Peyer's patch (tissue), 4 donors: ENCODE measurements around the gene HTRA3. TPM values are rescaled to one million over a fixed set of nuclear protein-coding genes. Genes with fewer than 3 reads are reported as not detected.

Source experiments
- DNase-seq, 3 donors: peaks; one replicate each; pipeline ENCODE4 v3.0.0-alpha.2; 2017 to 2019
- H3K27ac ChIP-seq, 4 donors: fragments of 200-600 bp; sonication (generic); one replicate each; pipeline ENCODE4 v1.5.1; 2016 to 2019
- H3K27me3 ChIP-seq, 2 donors: fragments of 200-600 bp; sonication (generic); one replicate each; pipeline ENCODE4 v1.5.1; 2019
- H3K36me3 ChIP-seq, 3 donors: fragments of 200-600 bp; sonication (generic); one replicate each; pipeline ENCODE4 v1.5.1; 2016 to 2019
- H3K4me1 ChIP-seq, 4 donors: fragments of 200-600 bp; sonication (generic); one replicate each; pipeline ENCODE4 v1.5.1; 2016 to 2019
- H3K4me3 ChIP-seq, 4 donors: fragments of 200-600 bp; sonication (generic); 1 replicate in 3 of 4; 2 replicates in 1 of 4; pipeline ENCODE4 v1.5.1; 2016 to 2019; ENCODE audit warnings: mild to moderate bottlenecking in 1 of 4
- H3K9me3 ChIP-seq, 4 donors: fragments of 200-600 bp; sonication (generic); one replicate each; pipeline ENCODE4 v1.5.1; 2016 to 2019; ENCODE audit warnings: mild to moderate bottlenecking in 1 of 4
- POLR2A ChIP-seq, 2 donors: fragments of 450-650 bp; IDR thresholded peaks; one replicate each; pipeline ENCODE4 v1.5.1; 2017; ENCODE audit warnings: antibody characterized with exemption in 2 of 2, mild to moderate bottlenecking in 2 of 2, moderate library complexity in 2 of 2
- total RNA-seq, 4 donors: library from RNA; depleted of rRNA; stranded (reverse); fragments of >200 nt; gene quantifications; one replicate each; pipeline ENCODE4 v1.1.0, GENCODE V29; 2016
- TF ChIP-seq, protein P1 (sequence below), 6 experiments: fragments of 450-650 bp in 4 of 6; fragments of 200-600 bp in 2 of 6; sonication (generic) in 1 of 6; IDR thresholded peaks; one replicate each; pipeline ENCODE4 v1.5.1; 2017 to 2019; ENCODE audit warnings: antibody characterized with exemption in 6 of 6, mild to moderate bottlenecking in 3 of 6, moderate library complexity in 1 of 6

HTRA3 gene
- total RNA-seq, 4 donors from 2014 or later = 3.3 to 43.7 (median 7.9) TPM

DNA sequence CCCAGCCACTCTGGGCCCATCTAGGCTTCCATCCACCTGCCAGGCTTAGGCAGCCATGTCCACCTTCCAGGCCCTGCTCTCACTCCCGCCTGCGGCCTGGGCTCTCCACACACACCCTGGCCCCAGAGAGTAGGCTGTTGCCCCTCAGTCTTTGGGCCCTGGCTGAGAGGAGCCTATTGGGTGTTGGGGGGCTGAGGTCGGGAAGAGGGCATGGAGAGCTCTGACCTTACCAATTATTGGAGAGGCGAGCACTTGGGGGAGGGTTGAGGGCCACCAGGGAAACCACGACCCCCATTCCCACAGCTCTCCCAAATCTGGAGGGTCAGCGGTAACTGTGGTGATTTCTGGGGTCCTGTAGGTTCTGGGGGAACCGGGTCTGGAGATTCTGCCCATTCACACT, 38.2 kb downstream of the HTRA3 start:
- no peaks in the 10 kb centered on the region for H3K9me3 ChIP-seq
- H3K27me3 ChIP-seq = no peaks in the 10 kb centered on the region
- TF ChIP-seq POLR2A (IDR thresholded peaks at IDR 0.05) = no peak
- TF ChIP-seq, protein P1, sequence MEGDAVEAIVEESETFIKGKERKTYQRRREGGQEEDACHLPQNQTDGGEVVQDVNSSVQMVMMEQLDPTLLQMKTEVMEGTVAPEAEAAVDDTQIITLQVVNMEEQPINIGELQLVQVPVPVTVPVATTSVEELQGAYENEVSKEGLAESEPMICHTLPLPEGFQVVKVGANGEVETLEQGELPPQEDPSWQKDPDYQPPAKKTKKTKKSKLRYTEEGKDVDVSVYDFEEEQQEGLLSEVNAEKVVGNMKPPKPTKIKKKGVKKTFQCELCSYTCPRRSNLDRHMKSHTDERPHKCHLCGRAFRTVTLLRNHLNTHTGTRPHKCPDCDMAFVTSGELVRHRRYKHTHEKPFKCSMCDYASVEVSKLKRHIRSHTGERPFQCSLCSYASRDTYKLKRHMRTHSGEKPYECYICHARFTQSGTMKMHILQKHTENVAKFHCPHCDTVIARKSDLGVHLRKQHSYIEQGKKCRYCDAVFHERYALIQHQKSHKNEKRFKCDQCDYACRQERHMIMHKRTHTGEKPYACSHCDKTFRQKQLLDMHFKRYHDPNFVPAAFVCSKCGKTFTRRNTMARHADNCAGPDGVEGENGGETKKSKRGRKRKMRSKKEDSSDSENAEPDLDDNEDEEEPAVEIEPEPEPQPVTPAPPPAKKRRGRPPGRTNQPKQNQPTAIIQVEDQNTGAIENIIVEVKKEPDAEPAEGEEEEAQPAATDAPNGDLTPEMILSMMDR (IDR thresholded peaks at IDR 0.05) = no peak
- peaks cover 0 to 4% (median 0%) of the 10 kb centered on the region in 4 donors for H3K4me1 ChIP-seq
- H3K36me3 ChIP-seq = no peaks in the 10 kb centered on the region
- H3K27ac ChIP-seq = no peak overlapping the region
- H3K4me3 ChIP-seq = no peak overlapping the region
- peak in 1 of 3 donors; percentile 9 for DNase-seq

DNA sequence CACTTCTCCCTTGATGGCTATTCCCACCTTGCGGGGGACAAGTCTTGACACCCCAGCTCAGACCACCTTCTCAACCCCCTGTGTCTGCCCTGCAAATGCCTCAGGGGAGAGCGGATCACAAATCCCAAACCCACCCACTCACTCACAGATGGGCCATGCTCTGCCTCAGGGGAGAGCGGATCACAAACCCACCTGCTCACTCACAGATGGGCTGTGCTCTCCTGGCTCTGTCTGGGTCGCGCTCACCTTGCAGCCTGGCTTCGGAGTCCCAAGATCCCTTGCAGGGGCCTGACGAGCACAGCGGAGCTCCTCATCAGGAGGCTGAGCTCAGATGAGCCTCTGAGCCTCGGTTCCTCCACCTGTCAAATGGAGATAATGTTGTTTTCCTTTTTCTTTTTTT, 38.6 kb downstream of the HTRA3 start:
- Histone ChIP-seq H3K36me3 (no peaks in the 10 kb centered on the region), H3K4me1 (peaks cover 0 to 4% (median 0%) of the 10 kb centered on the region in 4 donors), H3K4me3 (no peak overlapping the region), H3K9me3 (no peaks in the 10 kb centered on the region), H3K27me3 (no peaks in the 10 kb centered on the region), H3K27ac (no peak overlapping the region)
- TF ChIP-seq POLR2A (IDR thresholded peaks at IDR 0.05) = no peak
- TF ChIP-seq, protein P1 (IDR thresholded peaks at IDR 0.05) = no peak
- DNase-seq = peak in 1 of 3 donors; percentile 36

DNA sequence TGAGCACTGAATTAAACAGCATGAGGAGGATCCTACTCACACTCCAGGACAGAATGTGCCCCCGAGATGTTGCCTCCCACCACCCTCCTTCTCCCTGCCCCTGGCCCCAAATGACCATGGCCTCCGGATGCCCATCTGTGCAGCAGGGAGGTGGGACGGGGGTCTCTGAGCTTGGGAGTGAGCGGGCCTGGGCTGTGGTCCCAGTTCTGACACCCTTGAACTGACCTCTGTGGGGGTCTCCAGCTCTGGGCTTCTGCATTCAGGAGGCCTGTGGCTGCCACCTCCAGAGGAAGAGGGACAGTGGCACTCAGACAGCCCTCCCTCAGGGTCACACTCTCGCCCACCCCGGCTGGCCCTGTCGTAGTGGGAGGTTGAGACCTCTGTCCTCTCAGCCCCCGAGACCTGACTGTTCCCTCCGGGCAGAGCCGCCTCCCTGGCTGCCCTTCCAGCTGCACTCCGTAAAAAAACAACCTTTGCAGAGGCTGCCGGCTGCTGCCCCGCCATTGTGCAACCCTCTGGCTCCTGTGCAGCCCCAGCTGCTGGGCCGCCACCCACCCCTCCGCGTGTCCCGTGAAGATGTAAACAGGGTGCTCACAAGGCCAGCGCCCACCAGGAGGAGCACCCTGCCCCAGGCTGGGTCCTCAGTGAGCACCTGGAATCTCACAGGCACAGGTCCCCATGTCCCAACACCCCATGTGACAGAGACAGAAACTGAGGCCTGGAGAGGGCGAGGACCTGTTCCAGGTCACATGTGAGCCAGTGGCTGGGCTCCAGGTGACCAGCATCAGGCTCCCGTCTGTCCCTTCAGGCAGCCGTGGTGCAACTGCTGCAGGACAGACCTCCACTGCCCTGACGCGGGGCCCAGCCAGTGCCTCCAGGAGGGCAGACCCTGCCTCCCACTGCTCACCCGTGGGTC, 39.6 kb downstream of the HTRA3 start:
- Histone ChIP-seq H3K27ac (no peak overlapping the region), H3K4me3 (no peak overlapping the region), H3K4me1 (peaks cover 0 to 4% (median 0%) of the 10 kb centered on the region in 4 donors), H3K9me3 (no peaks in the 10 kb centered on the region), H3K27me3 (no peaks in the 10 kb centered on the region), H3K36me3 (no peaks in the 10 kb centered on the region)
- TF ChIP-seq, protein P1 (IDR thresholded peaks at IDR 0.05) = peak in 1 of 6 experiments; percentile 14
- no peak for TF ChIP-seq POLR2A (IDR thresholded peaks at IDR 0.05)
- peak in 2 of 3 donors; percentile 54 to 55 for DNase-seq

DNA sequence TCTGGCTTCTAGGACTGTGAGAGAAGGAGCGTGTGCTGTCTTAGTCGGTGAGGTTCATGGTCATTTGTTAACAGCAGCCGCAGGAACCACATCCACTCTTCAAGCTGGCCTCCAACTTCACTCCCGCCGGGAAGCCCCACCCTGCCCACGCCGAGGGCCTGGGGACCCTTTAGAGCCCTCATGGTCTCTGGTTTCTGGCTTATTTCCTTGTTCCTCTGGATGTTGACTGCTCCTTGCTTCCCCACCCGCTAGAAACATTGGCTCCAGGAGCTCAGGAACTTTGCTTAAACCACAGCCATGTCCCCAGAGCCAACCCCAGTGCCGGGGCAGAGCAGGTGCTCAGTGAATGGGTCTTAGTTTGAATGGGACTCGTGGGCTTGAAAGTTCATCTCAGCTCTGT, 40.8 kb downstream of the HTRA3 start:
- peak in 1 of 3 donors; percentile 27 for DNase-seq
- TF ChIP-seq, protein P1 (IDR thresholded peaks at IDR 0.05) = no peak
- TF ChIP-seq POLR2A (IDR thresholded peaks at IDR 0.05) = no peak
- H3K9me3 ChIP-seq = no peaks in the 10 kb centered on the region
- no peaks in the 10 kb centered on the region for H3K27me3 ChIP-seq
- H3K4me1 ChIP-seq = peaks cover 0 to 4% (median 0%) of the 10 kb centered on the region in 4 donors
- H3K36me3 ChIP-seq = no peaks in the 10 kb centered on the region
- no peak overlapping the region for H3K4me3 ChIP-seq
- H3K27ac ChIP-seq = no peak overlapping the region

DNA sequence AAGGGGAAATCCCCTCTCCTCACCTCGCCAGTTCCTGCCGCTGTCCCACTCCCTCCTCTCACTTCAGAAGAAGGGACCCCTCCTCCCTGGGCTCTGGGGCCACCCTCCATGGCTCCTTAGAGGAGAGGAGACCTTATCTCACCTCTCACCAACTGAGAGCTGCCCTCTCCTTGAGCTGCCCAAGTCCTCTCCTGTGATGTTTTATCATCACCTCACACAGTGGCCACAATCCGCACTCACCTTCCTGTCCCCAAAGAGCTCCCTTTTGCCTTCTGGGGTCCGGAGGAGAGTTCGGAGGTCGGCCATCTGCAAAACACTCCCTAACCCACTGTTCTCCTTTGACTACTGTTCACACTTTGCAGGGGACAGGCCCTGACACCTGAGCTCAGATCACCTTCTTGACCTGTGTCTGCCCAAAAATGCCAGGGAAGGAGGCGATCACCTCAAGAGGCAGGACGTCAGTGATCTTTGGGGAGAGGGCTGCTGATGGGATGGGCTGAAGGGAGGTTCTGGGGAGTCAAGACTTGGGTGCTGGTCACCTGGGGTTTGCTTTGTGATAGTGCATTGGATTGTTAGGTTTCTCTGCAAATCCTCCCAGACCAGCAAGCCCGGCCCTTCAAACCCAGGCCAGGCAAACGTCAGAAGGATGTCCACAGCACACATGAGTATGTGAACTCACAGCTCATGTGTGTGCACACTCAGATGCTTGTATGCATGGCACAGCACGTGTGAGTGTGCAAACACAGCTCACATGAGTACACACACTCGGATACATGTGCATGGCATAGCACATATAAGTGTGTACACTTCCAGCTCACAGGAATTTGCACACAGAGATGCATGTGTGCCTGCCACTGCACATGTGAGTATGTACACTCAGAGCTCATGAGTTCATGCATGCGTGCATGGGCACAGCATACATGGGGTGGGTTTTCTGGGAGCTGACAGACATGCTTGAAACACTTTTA, 41.8 kb downstream of the HTRA3 start:
- TF ChIP-seq, protein P1 (IDR thresholded peaks at IDR 0.05) = no peak
- TF ChIP-seq POLR2A (IDR thresholded peaks at IDR 0.05) = no peak
- no peak overlapping the region for H3K27ac ChIP-seq
- H3K36me3 ChIP-seq = no peaks in the 10 kb centered on the region
- DNase-seq = peak in 1 of 3 donors; percentile 27
- no peaks in the 10 kb centered on the region for H3K9me3 ChIP-seq
- no peaks in the 10 kb centered on the region for H3K27me3 ChIP-seq
- H3K4me3 ChIP-seq = no peak overlapping the region
- H3K4me1 ChIP-seq = peaks cover 0 to 14% (median 0%) of the 10 kb centered on the region in 4 donors
